NCI-H748 (cell line): Measurements from ENCODE around the gene CCDC102A.
"Not testable (repeated sequence)": the region's sequence is repeated elsewhere in the genome, so short reads cannot be mapped to it uniquely, and the experiment has no call there.

Source experiments
- DNase-seq: peaks from one replicate; lab custom pipeline; 2025; ENCODE audit not compliant: unreplicated experiment; lab: John Stamatoyannopoulos, UW

The CCDC102A gene

GRCh38 chr16:57536306-57537193 is at the start of gene CCDC102A:
Gene CCDC102A, minus strand, starts transcription at chr16:57536571. Its CDS starts 7,394 bp downstream, at chr16:57529177.
- peak; percentile 49 for DNase-seq

GRCh38 chr16:57585051-57585687 is 48.8 kb upstream of the CCDC102A start:
- no peak for DNase-seq

GRCh38 chr16:57579361-57579665 is 42.9 kb upstream of the CCDC102A start:
- no peak for DNase-seq

- no peak for DNase-seq
Observed at GRCh38 chr16:57578521-57579360, 42.4 kb upstream of the CCDC102A start.

- DNase-seq = no peak
Observed at GRCh38 chr16:57577691-57578224, 41.4 kb upstream of the CCDC102A start.

GRCh38 chr16:57577214-57577613 is 40.8 kb upstream of the CCDC102A start:
- DNase-seq = no peak

GRCh38 chr16:57576429-57576870 is 40.1 kb upstream of the CCDC102A start:
- DNase-seq = peak; percentile 62

- DNase-seq = no peak
Observed at GRCh38 chr16:57575468-57576277, 39.3 kb upstream of the CCDC102A start.

GRCh38 chr16:57574646-57575467 is 38.5 kb upstream of the CCDC102A start:
- no peak for DNase-seq

- no peak for DNase-seq
Observed at GRCh38 chr16:57574086-57574485, 37.7 kb upstream of the CCDC102A start.

GRCh38 chr16:57572978-57573728 is 36.8 kb upstream of the CCDC102A start:
- DNase-seq = peak; percentile 9

GRCh38 chr16:57571098-57571497 is 34.7 kb upstream of the CCDC102A start:
- DNase-seq = no peak

- no peak for DNase-seq
Observed at GRCh38 chr16:57570301-57571070, 34.1 kb upstream of the CCDC102A start.

GRCh38 chr16:57569306-57569946 is 33.1 kb upstream of the CCDC102A start:
- DNase-seq = no peak

- DNase-seq = not testable (repeated sequence)
Observed at GRCh38 chr16:57568772-57569171, 32.4 kb upstream of the CCDC102A start.

- DNase-seq = no peak
Observed at GRCh38 chr16:57568173-57568678, 31.9 kb upstream of the CCDC102A start.

- DNase-seq = no peak
Observed at GRCh38 chr16:57567691-57568090, 31.3 kb upstream of the CCDC102A start.
